ENCODE data around the gene AAGAB. TPM values are rescaled to one million over a fixed set of nuclear protein-coding genes. Genes with fewer than 3 reads are reported as not detected.

The AAGAB gene
- total RNA-seq, 1 donor from 2014 or later: 31.0 TPM

DNA sequence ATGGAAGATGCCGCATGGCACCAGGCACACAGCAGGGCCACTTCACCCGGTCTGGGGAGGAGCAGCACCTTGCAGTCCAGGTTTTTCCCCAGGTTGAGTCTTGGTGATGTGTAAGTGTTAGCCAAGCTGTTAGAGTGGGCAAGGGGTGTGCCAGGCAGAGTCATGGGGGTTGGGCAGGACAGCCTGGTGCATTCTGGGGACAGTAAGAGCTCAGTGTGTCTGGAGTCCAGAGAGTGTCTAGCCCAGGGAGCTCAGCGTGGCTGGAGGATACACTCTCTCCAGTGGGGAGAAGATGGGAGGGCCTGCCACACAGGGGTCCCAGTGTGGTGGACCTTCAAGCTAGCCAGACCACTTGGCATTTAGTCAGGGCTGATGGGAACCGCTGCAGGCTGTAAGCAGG is 87.4 kb downstream of the AAGAB start:
- H3K4me1 Mint-ChIP-seq: peaks cover 27% of the 10 kb centered on the region

DNA sequence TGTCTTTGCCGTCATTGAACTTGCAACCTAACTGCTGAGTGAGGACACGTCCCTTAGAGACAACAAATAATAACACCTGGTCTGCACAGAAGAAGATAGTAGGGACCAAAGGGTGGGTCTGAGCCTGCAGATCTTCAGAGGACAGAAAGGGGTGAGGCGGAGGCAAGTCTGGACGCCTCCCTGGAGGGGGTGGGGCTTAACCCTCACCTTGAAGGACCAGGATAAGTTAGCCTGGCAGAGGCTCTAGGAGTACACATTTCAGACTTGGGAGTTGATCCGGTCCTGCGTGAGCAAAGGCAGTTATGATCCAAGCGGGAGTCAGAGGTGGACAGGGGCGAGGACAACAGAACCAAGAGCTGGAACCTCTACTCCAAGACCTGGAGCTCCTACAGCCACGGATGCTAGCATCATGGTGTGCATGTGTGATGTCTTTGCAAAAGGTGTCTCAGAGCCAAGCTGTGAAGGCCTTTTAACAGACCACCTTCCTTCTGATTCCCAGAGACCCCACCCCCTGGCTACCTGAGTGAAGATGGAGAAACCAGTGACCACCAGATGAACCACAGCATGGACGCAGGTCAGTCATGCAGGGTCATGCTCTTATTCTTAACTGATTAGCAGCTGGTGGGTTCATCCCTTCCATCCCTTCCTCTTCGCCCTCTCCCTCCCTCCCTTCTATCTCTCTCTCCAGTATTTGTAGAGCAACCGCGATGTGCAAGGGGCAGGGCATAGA is 88.0 kb downstream of the AAGAB start:
- TF ChIP-seq, protein P1, sequence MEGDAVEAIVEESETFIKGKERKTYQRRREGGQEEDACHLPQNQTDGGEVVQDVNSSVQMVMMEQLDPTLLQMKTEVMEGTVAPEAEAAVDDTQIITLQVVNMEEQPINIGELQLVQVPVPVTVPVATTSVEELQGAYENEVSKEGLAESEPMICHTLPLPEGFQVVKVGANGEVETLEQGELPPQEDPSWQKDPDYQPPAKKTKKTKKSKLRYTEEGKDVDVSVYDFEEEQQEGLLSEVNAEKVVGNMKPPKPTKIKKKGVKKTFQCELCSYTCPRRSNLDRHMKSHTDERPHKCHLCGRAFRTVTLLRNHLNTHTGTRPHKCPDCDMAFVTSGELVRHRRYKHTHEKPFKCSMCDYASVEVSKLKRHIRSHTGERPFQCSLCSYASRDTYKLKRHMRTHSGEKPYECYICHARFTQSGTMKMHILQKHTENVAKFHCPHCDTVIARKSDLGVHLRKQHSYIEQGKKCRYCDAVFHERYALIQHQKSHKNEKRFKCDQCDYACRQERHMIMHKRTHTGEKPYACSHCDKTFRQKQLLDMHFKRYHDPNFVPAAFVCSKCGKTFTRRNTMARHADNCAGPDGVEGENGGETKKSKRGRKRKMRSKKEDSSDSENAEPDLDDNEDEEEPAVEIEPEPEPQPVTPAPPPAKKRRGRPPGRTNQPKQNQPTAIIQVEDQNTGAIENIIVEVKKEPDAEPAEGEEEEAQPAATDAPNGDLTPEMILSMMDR (IDR thresholded peaks at IDR 0.05; ENCODE audit: unreplicated experiment): no peak
- no peak for DNase-seq (ENCODE audit: low spot score in 2 of 2, unreplicated experiment in 2 of 2)
- Mint-ChIP-seq H3K9me3 (no peaks in the 10 kb centered on the region), H3K27ac (peak overlapping the region; percentile 19), H3K36me3 (peaks cover 34% of the 10 kb centered on the region), H3K27me3 (ENCODE audit: low read depth) (no peaks in the 10 kb centered on the region), H3K4me1 (peaks cover 27% of the 10 kb centered on the region), H3K4me3 (no peak overlapping the region)

More for the DNA sequence above, 87.4 kb downstream of the AAGAB start:
- DNase-seq (ENCODE audit: low spot score in 2 of 2, unreplicated experiment in 2 of 2): no peak
- no peaks in the 10 kb centered on the region for H3K9me3 Mint-ChIP-seq
- TF ChIP-seq, protein P1 (IDR thresholded peaks at IDR 0.05; ENCODE audit: unreplicated experiment): no peak
- H3K27ac Mint-ChIP-seq: peak overlapping the region; percentile 19
- H3K36me3 Mint-ChIP-seq: peaks cover 38% of the 10 kb centered on the region
- H3K4me3 Mint-ChIP-seq: no peak overlapping the region
- no peaks in the 10 kb centered on the region for H3K27me3 Mint-ChIP-seq (ENCODE audit: low read depth)

DNA sequence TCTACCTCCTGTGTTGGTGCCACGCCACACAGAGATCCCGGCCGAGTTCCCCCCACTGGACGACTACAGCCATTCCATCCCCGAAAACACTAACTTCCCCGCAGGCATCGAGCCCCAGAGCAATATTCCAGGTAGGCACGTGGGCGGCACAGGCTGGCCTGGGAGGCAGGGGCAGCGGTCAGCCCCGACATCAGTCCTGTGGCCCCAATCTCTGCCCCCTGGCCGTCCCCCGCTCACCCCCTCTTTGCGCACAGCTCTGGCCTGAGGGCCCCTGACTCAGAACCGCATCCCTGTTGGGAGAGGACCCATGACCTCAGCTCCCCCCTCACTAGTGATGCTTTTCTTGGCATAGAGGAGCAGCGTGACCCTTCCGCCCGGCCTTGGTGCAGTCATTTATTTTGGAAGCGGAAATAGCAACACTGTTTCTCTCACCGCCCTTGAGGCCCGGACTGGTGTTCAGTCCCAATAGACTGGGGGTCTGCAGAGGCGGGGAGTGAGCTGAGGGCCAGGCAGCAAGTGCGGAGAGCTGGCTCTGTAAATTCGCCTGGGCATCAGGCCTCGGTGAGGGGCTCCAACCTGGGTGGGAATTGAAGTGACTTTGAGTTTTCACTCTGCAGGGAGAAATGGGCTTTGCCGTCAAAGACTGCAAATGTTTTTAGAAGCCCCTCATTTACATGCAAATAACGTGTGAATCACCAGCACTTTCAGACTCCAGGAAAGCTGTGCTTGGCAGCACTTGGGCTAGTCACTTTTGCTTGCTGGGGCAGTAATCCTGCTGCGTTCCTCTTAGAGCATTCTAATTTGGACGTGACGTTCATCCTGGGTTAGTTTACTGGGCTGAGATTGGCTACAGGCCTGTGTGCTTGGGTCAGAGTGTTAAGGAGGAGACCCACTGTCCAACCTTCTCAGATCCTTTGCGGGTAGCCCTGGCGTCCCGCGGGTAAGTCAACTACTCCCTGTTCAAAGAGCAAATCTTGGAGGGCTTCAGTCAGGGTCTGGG is 88.9 kb downstream of the AAGAB start:
- peaks cover 29% of the 10 kb centered on the region for H3K36me3 Mint-ChIP-seq
- TF ChIP-seq, protein P1 (IDR thresholded peaks at IDR 0.05; ENCODE audit: unreplicated experiment): no peak
- H3K27me3 Mint-ChIP-seq (ENCODE audit: low read depth): no peaks in the 10 kb centered on the region
- no peak for DNase-seq (ENCODE audit: low spot score in 2 of 2, unreplicated experiment in 2 of 2)
- no peak overlapping the region for H3K4me3 Mint-ChIP-seq
- H3K9me3 Mint-ChIP-seq: no peaks in the 10 kb centered on the region
- H3K4me1 Mint-ChIP-seq: peaks cover 27% of the 10 kb centered on the region
- H3K27ac Mint-ChIP-seq: no peak overlapping the region

DNA sequence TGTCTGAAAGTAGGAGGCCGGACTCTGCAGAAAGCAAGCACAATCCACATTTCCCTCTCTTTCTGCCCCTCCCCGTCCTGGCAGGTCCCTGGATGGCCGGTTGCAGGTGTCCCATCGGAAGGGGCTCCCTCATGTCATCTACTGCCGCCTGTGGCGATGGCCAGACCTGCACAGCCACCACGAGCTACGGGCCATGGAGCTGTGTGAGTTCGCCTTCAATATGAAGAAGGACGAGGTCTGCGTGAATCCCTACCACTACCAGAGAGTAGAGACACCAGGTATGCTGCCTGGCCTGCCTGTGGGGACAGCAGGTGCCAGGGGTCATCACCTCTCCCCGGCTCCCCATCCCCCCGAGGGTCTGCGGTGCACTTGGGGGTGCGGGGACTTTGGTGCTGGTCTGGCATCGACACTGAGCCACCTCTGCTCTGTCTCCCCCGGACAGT is 89.6 kb downstream of the AAGAB start:
- Mint-ChIP-seq H3K36me3 (peaks cover 24% of the 10 kb centered on the region), H3K27ac (peak overlapping the region; percentile 39), H3K9me3 (no peaks in the 10 kb centered on the region), H3K4me1 (peaks cover 20% of the 10 kb centered on the region), H3K4me3 (no peak overlapping the region), H3K27me3 (ENCODE audit: low read depth) (no peaks in the 10 kb centered on the region)
- no peak for DNase-seq (ENCODE audit: low spot score in 2 of 2, unreplicated experiment in 2 of 2)
- TF ChIP-seq, protein P1 (IDR thresholded peaks at IDR 0.05; ENCODE audit: unreplicated experiment): no peak

DNA sequence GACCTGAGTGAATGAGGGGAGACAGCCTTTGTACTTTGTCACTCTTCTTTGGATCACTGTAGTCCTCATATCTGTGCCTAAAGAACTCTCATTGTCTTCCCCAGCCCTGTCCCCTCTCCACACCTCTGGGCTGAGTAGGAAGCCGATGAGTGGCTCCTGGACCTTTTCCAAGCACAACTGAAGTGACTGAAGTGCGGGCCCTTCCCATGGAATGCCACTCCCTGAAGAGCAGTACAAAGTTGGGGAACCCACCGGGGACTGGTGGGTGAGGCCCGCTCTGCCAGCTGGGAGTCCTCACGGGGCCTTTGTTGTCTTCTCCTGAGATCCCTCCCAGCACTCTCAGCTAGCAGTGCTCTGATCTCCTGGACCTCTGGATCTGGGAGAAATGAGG is 90.1 kb downstream of the AAGAB start:
- H3K36me3 Mint-ChIP-seq: peaks cover 23% of the 10 kb centered on the region
- H3K4me3 Mint-ChIP-seq: no peak overlapping the region
- TF ChIP-seq, protein P1 (IDR thresholded peaks at IDR 0.05; ENCODE audit: unreplicated experiment): no peak
- no peak for DNase-seq (ENCODE audit: low spot score in 2 of 2, unreplicated experiment in 2 of 2)
- peaks cover 18% of the 10 kb centered on the region for H3K4me1 Mint-ChIP-seq
- H3K27ac Mint-ChIP-seq: peak overlapping the region; percentile 39
- H3K27me3 Mint-ChIP-seq (ENCODE audit: low read depth): no peaks in the 10 kb centered on the region
- H3K9me3 Mint-ChIP-seq: no peaks in the 10 kb centered on the region

All from mesothelial cell of epicardium (in vitro differentiated cells).